ENCODE results near the gene CALN1. TPM values are rescaled to one million over a fixed set of nuclear protein-coding genes. Genes with fewer than 3 reads are reported as not detected.

Gene CALN1
- polyA plus RNA-seq, 1 donor (not counting 4 experiments of a cell fraction or from before 2014, with no cell fraction given): not detected

DNA sequence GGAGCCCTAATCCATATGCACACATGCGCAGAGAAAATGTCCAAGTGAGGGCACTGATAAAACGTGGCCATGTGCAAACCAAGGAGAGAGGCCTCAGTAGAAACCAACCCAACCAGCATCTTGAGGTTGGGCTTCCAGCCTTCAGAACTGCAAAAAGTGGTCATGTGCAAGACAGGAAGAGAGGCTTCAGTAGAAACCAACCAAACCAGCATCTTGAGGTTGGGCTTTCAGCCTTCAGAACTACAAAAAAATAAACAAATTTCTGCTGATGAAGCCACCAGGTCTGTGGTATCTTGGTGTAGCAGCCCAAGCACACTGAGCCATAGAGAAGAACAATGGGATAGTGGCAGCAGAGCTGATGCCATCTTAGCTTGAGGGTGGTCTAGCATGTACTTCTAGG lies 371.5 kb downstream of the CALN1 start:
- Histone ChIP-seq H2AFZ (ENCODE audit: control insufficient read depth, low read length) (no peak overlapping the region), H3K36me3 (ENCODE audit: control insufficient read depth in 2 of 2, extremely low read depth in 1 of 2, insufficient read depth in 2 of 2, low read length in 2 of 2) (no peaks in the 10 kb centered on the region), H4K20me1 (ENCODE audit: control insufficient read depth, extremely low read depth, insufficient read depth, low read length) (no peaks in the 10 kb centered on the region), H3K9me3 (ENCODE audit: control insufficient read depth, low read depth, low read length) (peaks cover 2% of the 10 kb centered on the region), H3K4me1 (ENCODE audit: control insufficient read depth, extremely low read depth, insufficient read depth, low read length) (no peaks in the 10 kb centered on the region), H3K9ac (ENCODE audit: control insufficient read depth, extremely low read depth, insufficient read depth, low read length) (no peak overlapping the region), H3K4me2 (ENCODE audit: control insufficient read depth, extremely low read depth, insufficient read depth, low read depth, low read length) (no peak overlapping the region), H3K9me1 (ENCODE audit: control insufficient read depth, extremely low read depth, insufficient read depth, low read length) (no peaks in the 10 kb centered on the region), H3K79me2 (ENCODE audit: control insufficient read depth, insufficient read depth, low read length) (no peaks in the 10 kb centered on the region), H3K27ac (ENCODE audit: control insufficient read depth, insufficient read depth, low read length) (no peak overlapping the region), H3K27me3 (ENCODE audit: control insufficient read depth, extremely low read depth, insufficient read depth, low read length) (no peaks in the 10 kb centered on the region), H3K4me3 (ENCODE audit: control insufficient read depth in 2 of 3, extremely low read depth in 1 of 3, insufficient read depth in 2 of 3, low read depth in 1 of 3, low read length in 3 of 3) (no peak overlapping the region)
- DNase-seq (ENCODE audit: low read depth, low spot score) (no peak), FAIRE-seq (no peak)
- TF ChIP-seq, protein P1, sequence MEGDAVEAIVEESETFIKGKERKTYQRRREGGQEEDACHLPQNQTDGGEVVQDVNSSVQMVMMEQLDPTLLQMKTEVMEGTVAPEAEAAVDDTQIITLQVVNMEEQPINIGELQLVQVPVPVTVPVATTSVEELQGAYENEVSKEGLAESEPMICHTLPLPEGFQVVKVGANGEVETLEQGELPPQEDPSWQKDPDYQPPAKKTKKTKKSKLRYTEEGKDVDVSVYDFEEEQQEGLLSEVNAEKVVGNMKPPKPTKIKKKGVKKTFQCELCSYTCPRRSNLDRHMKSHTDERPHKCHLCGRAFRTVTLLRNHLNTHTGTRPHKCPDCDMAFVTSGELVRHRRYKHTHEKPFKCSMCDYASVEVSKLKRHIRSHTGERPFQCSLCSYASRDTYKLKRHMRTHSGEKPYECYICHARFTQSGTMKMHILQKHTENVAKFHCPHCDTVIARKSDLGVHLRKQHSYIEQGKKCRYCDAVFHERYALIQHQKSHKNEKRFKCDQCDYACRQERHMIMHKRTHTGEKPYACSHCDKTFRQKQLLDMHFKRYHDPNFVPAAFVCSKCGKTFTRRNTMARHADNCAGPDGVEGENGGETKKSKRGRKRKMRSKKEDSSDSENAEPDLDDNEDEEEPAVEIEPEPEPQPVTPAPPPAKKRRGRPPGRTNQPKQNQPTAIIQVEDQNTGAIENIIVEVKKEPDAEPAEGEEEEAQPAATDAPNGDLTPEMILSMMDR (optimal IDR thresholded peaks at IDR 0.05 in 1 of 3, IDR thresholded peaks at IDR 0.05 in 1 of 3, conservative IDR thresholded peaks at IDR 0.05 in 1 of 3; ENCODE audit: extremely low read depth in 1 of 3, insufficient read depth in 2 of 3, low read length in 3 of 3): no peak
- no peak for TF ChIP-seq EZH2 (IDR thresholded peaks at IDR 0.05; ENCODE audit: low read length)
- dilution Hi-C loops (cut with MboI; ENCODE audit: extremely low pct_ligation_motif_present, low sequenced_read_pairs): no loop called here

DNA sequence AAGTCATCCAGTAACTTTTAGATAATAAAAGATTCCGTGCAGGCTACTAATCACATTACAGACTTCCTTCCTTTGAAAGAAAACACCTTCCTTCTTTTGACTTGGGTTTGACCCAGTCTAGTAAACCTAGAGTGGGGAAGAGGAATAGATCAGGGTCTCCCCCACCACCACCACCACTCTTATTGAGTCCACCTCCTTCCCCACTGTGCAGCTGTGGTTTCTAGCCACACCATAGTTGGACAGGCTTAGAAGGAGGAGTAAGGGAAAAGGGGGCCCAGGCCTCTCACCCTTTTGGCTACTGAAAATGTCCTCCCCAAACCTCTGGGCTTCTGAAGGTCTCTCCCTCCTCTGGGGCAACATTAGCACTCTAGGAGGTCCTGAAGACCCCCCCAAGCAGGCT lies 372.7 kb downstream of the CALN1 start:
- no peak for FAIRE-seq
- DNase-seq (ENCODE audit: low read depth, low spot score): no peak

More for the DNA sequence above, 372.7 kb downstream of the CALN1 start:
- Histone ChIP-seq H3K27ac (ENCODE audit: control insufficient read depth, insufficient read depth, low read length) (no peak overlapping the region), H2AFZ (ENCODE audit: control insufficient read depth, low read length) (no peak overlapping the region), H3K9me1 (ENCODE audit: control insufficient read depth, extremely low read depth, insufficient read depth, low read length) (no peaks in the 10 kb centered on the region), H4K20me1 (ENCODE audit: control insufficient read depth, extremely low read depth, insufficient read depth, low read length) (no peaks in the 10 kb centered on the region), H3K4me1 (ENCODE audit: control insufficient read depth, extremely low read depth, insufficient read depth, low read length) (no peaks in the 10 kb centered on the region), H3K4me3 (ENCODE audit: control insufficient read depth in 2 of 3, extremely low read depth in 1 of 3, insufficient read depth in 2 of 3, low read depth in 1 of 3, low read length in 3 of 3) (no peak overlapping the region), H3K9me3 (ENCODE audit: control insufficient read depth, low read depth, low read length) (peaks cover 2% of the 10 kb centered on the region), H3K79me2 (ENCODE audit: control insufficient read depth, insufficient read depth, low read length) (no peaks in the 10 kb centered on the region), H3K27me3 (ENCODE audit: control insufficient read depth, extremely low read depth, insufficient read depth, low read length) (no peaks in the 10 kb centered on the region), H3K9ac (ENCODE audit: control insufficient read depth, extremely low read depth, insufficient read depth, low read length) (no peak overlapping the region), H3K36me3 (ENCODE audit: control insufficient read depth in 2 of 2, extremely low read depth in 1 of 2, insufficient read depth in 2 of 2, low read length in 2 of 2) (no peaks in the 10 kb centered on the region), H3K4me2 (ENCODE audit: control insufficient read depth, extremely low read depth, insufficient read depth, low read depth, low read length) (no peak overlapping the region)
- dilution Hi-C loops (cut with MboI; ENCODE audit: extremely low pct_ligation_motif_present, low sequenced_read_pairs): no loop called here
- no peak for TF ChIP-seq EZH2 (IDR thresholded peaks at IDR 0.05; ENCODE audit: low read length)
- TF ChIP-seq, protein P1 (optimal IDR thresholded peaks at IDR 0.05 in 1 of 3, IDR thresholded peaks at IDR 0.05 in 1 of 3, conservative IDR thresholded peaks at IDR 0.05 in 1 of 3; ENCODE audit: extremely low read depth in 1 of 3, insufficient read depth in 2 of 3, low read length in 3 of 3): no peak
